ENCODE data around the gene RAB11B.
A peak's percentile ranks its signal among the peaks of the same experiment; 100 is the strongest.
"Not testable (repeated sequence)": the region's sequence is repeated elsewhere in the genome, so short reads cannot be mapped to it uniquely, and the experiment has no call there.

The RAB11B gene

DNA sequence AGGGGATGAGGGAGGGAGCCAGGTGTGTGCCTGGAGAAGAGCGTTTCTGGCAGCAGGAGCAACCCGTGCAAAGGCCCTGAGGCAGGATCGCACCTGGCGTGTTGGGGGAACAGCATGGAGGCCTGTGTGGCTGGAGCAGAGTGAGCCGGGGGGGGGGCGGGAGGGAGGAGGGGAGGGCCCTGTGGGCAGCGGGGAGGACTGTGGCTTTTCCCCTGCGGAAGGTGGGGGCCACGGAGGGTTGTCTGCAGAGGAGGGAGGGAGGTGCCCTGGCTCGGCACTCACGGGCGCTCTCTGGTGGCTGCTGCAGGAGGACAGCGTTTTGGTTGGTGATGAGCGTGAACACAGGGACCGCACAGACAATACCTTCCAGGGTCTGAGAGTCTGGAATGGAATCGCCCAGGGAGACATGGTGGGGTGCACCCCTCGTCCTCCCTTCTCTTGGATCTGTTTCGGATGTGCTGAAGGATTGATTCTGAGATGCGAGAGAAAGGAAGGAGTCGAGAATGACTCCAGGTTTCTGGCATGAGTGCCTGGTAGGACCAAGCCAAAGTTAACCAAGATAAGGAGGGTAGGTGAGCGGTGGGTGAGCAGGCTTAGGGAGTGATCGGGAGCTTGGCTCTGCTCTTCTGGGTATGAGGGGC lies 6.5 kb downstream of the RAB11B start:
- no peak for DNase-seq

DNA sequence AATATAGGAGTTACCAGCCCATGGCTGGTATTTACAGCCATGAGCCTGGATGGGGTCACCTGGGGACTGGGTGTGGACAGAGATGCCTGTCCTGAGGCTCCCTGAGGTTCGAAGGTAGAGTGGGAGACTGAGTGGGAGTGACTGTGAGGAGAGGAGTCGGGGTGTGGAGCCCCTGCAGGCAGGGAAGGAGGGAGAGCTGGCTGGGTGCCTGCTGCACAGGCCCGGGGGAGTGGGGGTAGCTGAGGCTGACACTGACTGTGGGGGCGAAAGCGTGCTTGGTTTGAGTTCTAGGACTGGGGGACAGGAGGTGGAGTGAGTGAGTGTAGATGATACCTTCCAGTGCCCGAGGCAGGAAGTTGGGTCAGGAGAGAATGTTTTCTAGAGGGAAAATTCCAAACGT lies 7.1 kb downstream of the RAB11B start:
- no peak for DNase-seq

DNA sequence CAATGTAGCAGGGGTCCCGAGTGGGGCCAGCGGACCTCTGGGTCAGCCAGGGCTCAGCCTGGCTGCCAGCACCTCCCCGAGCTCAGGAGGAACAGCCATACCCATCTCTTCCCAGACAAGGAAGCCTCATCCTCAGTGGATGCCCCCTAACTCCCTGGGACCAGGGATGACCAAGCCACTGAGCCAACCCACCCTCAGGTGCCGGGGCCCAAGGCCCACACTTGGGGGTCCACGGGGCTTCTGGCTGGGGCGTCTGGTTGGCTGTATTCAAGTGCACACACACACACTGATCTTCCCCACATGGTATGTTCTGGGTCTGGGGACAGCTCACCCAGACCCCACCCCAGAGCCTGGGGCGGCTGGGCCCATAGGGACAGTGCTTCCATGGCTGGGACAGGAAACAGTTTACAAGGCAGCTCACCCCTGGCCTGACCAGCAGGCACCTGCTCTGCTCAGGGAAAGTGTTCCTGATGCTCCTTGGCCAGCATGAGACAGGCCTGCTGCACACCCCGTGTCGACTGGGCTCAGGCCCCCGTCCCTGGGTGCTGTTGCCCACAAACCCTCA lies 7.7 kb downstream of the RAB11B start:
- no peak for DNase-seq

DNA sequence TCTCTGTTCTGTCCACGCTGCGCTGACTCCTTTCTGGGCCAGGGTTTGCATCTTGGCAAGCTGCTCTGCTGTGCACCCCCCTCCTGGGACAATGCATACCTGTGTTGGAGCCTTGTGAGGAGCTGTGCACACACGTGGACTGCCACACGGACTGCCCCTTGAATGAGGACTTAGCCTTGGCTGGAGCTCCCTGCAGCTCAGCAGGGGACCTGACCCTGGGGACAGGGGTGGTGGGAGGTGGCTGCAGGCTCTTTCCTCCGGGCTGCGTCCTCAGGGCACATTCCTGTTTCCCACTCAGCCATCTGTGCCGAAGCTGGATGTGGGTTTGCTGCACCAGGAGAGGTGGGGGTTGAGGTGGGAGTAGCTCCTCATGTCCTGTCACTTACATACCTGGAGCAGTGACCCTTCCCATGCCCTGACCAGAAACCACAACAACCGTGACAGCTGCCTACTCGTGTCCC lies 8.2 kb downstream of the RAB11B start:
- DNase-seq: no peak

DNA sequence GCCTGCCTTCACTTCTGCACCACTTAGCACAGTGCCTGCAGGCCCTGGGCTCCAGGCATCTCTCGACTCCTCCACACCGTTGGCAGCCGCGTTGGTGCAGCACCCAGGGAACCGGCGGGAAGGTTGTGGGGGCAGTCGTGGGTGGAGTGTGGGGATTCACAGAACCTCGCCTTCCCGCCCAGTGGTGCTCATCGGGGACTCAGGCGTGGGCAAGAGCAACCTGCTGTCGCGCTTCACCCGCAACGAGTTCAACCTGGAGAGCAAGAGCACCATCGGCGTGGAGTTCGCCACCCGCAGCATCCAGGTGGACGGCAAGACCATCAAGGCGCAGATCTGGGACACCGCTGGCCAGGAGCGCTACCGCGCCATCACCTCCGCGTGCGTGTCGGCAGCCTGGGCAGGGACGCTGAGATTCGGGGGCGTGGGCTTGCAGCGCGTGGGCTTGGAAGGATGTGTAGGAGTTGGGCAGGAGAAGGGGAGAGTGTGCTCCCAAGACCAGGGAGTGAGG lies 9.6 kb downstream of the RAB11B start:
- DNase-seq: no peak

DNA sequence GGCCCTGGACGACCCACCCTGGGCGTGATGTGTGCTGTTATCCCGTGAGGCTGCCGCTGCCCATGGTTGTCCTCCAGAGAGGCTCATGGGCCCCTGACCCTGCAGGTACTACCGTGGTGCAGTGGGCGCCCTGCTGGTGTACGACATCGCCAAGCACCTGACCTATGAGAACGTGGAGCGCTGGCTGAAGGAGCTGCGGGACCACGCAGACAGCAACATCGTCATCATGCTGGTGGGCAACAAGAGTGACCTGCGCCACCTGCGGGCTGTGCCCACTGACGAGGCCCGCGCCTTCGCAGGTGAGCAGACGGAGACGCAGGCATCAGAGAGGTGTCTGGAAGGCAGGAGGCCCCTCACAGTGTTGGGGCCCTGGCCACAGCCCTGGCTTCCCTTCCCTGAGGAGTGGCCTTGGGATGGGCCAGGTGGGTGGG lies 11.8 kb downstream of the RAB11B start:
- DNase-seq: no peak

DNA sequence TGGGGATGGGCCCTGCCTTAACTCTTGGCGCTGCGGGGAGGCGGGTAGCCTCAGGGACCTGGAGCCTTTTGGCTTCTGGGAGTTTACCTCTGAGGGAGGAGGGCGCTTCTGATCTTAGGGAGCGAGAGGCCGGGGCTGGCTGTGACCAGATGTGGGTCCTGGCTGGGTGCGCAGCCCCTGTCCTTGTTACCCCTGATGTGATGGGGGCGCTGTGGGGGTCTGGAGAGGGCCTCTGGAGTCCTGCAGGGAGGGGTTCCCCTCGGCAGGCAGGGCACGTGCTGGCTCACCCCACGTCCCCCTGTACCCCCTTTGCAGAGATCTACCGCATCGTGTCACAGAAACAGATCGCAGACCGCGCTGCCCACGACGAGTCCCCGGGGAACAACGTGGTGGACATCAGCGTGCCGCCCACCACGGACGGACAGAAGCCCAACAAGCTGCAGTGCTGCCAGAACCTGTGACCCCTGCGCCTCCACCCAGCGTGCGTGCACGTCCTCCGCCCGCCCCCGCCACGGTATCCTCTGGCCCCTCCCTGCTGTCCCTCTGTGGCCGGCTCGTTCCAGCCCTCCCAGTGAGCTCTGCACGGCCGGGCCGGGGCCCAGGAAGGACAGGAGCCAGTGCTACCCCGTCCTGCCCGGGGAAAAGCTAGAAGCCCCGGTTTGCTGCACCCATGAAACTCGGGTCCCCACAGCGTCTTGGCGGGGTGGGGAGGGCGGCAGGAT lies 13.1 kb downstream of the RAB11B start:
- DNase-seq: no peak

DNA sequence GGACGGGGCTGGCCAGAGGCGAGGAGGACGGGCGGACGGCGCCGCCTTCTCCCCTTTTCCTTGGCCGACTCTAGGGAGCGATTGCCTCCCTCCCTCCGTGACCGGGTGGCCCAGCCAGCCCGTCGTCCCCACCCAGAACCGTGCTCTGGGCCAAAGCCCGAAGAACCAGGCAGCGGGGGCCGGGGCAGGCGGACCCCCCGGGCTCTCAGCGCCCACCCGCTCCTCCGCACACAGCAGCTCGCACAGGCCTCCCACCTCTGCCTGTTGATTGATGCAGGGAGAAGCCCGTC lies 13.6 kb downstream of the RAB11B start:
- DNase-seq: no peak

DNA sequence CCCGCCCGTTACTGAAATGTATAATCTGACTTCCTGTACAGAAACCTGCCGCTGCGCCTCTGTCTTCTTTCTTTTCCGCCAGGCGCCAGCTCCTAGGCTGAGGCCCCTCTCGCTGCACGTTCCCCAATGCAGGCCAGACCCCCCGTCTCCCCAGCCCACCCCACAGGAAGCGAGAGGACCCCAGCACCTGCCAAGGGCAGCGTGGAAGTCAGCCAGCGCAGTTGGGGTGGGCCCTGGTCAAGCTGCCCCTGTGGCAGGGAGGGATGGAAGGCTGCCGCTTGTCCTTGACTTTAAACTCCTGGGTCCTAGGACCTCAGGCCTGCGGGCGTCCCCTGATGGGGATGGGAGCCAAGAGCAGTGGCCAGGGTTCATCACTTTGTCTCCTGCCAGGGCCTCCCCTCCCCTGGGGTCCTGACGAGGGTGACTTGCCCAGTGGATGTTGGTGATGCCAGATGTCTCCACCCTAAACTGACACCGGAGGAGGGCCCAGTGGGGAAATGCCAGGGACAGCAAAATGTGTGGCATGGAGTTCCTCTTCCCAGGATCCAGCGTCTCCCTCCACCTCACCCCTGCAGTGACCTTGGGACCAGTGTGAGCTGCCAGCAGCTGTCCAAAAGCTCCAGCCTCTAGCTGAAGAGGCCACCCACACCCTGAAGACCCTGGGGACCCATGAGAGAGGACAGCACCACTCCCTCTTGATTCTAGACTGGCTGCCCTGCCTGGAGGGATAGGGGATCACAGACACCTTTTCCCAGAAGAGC lies 14.4 kb downstream of the RAB11B start:
- no peak for DNase-seq

DNA sequence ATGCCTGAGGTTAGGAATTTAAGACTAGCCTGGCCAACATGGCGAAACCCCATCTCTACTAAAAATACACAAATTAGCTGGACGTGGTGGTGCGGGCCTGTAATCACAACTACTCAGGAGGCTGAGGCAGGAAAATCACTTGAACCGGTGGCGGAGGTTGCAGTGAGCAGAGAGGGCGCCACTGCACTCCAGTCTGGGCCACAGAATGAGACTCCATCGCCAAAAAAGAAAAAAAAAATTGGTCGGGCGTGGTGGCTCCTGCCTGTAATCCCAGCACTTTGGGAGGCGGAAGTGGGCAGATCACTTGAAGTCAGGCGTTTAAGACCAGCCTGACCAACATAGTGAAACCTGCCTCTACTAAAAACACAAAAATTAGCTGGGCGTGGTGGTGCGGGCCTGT lies 20.6 kb downstream of the RAB11B start:
- not testable (repeated sequence) for DNase-seq

DNA sequence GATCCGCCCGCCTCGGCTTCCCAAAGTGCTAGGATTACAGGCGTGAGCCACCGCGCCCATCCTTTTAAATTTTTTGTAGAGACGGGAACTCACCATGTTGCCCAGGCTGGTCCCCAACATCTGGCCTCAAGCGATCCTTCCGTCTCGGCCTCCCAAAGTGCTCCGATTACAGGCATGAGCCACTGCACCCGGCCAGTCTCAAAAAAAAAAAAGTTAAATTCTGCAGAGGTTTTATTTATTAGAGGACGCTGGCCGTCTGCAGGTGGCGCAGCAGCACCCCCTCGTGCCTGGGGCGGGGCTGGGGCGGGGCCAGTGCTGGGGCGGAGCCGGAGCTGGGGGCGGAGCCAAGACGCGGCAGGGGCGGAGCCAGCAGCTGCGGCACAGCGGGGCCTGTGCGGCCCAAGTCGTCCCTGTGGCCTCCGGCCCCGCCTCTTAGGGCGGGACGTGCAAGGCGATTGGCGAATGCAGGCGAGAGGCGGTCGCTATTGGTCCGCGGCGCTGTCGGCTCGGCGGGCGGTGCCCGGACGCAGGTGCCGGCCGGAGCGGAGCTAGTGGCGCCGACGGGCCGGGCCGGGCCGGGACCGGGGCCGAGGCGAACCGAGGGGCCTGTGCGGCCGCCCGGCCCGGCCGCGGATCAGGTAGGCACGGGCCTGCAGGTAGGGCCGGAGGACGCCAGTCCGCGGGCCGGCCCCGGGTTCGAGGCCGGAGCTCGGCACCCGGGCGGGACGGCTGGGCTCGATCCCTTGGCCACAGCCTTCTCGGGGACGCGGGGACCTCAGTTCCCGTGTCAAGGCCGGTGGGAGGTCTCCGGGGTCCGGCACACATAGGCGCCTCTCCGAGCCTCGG lies 22.8 kb downstream of the RAB11B start, which contains the start of gene MARCHF2:
TSS of gene MARCHF2 (plus strand) at position 523 of the 846 bp plus-strand sequence. CDS start 8,536 bp downstream, outside the sequence.
- DNase-seq: peak; percentile 55

DNA sequence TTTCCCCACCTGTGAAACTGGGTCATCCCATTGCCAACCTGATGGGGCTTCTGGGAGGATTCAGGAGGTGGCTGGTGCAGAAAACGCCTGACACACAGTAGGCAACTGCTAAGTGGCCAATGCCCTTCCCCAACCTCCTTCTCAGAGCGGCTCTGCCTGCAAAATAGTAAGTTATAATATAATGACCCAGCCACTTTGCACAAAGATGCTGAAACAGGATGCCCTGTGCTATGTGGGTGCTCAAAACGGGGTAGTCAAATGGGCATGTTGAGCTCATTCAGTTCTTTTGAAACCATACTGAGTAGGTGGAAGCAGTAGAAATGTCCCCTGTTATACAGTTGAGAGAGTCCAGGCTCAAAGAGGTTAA lies 23.5 kb downstream of the RAB11B start:
- DNase-seq: no peak

DNA sequence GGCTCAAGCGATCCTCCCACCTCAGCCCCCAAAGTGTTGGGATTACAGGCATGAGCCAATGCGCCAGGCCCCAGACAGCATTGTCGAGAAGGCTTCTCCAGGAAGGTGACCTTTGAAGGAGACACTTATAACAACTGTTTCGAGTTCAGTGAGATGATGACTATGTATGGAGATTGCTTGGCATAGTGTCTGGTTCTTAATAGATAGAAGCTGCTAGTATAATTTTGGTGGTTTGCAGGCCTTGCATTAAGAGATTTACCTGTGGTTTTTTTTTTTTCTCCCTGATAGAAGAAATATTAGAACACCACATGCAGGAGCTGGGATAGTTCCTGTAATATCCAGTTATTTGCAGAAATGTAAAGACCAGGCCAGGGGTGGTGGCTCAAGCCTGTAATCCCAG lies 26.6 kb downstream of the RAB11B start:
- no peak for DNase-seq

DNA sequence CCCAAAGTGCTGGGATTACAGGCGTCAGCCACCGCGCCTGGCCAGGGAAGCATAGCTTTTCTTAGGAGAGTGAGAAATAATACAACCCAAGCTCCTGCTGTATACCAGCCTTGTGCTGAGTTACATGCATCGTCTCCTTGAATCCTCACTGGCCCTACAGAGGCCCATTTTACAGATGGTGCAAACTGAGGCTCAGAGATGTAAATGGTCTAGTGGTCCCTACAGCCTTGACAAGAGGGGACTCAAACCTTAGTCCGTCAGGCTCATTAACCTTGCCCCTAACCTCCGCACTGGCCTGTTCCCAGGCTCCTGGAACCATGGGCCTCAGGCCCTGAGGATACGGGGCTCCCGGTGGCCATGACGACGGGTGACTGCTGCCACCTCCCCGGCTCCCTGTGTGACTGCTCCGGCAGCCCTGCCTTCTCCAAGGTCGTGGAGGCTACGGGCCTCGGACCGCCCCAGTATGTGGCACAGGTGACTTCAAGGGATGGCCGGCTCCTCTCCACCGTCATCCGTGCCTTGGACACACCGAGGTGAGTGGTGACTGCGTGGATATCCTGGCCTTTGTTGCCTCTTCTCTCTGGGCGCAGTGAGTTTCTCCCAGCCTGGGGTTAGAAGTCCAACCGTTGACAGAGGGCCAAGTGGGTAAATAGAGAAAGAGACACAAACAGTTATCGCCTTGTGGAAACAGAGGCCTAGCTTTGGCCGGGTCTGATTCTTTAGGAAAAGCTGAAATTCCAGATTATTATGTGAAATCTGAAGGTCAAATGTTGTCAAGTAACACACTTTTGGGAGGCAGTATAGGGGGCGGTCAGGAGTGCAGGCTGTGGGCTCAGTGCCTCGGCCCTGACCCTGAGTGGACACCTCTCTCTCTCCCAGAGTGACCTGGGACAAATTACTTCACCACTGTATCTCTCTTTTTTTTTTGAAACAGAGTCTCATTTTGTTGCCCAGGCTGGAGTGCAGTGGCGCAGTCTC lies 31.6 kb downstream of the RAB11B start:
- no peak for DNase-seq

DNA sequence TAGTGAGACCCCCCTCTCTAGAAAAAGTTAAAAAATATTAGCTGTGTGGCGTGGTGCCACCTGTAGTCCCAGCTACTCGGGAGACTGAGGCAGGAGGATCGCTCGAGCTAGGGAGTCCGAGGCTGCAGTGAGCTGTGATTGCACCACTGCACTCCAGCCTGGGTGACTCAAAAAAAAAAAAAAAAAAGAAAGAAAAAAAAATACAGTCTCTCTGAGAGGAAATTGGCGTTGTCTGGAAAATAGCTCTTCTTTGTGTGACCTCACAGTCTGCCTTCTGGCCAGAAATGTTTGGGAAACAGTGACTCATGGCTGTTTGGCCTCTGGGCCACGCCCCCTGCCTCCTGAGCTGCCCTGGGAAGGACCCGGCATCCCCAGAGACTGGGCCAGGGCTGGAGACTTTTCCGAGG lies 33.7 kb downstream of the RAB11B start:
- no peak for DNase-seq

DNA sequence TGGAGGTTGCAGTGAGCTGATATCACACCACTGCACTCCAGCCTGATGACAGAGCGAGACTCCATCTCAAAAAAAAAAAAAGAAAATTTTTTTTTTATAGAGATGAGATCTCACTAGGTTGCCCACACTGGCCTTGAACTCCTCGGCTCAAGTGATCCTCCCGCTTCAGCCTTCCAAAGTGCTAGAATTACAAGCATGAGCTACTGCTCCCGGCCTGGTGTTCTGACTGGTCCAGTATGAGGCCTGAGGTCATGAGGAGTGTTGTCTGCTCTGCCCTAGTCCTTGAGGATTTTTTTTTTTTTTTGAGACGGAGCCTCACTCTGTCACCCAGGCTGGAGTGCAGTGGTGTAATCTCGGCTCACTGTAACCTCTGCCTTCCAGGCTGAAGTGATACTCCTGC lies 35.2 kb downstream of the RAB11B start:
- DNase-seq: not testable (repeated sequence)

DNA sequence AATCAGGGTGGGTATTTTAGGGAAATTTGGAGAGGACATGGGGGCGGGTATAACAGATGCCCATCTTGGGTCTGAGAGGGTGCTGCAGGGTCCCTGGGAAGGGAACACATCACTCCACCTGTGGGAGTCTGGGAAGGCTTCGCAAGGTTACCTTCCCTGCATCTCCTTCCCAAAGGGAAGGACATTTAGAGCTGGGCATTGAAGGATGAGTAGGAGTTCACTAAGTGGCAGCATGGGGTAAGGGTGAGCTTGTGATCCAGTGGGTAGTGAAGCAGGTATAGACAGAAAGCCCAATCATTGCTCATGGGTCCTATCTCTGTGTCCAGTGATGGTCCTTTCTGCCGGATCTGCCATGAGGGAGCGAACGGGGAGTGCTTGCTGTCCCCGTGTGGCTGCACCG lies 36.1 kb downstream of the RAB11B start:
- no peak for DNase-seq

DNA sequence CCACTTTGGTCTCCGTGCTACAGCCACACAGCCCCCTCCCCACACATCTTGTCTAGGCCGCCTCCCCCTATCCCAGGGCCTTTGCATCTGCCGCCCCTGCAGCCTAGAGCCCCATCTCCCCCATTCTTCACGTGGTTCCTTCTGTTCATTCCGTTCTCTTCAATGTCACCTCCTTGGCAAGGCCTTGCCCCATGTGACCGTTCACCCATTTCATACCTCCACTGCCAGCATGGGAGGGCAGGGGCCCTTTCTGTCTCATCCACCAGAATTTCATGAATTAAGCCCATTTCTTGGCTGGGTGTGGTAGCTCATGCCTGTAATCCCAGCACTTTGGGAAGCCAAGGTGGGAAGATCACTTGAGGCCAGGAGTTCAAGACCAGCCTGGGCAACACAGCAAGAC lies 38.9 kb downstream of the RAB11B start:
- DNase-seq: no peak

DNA sequence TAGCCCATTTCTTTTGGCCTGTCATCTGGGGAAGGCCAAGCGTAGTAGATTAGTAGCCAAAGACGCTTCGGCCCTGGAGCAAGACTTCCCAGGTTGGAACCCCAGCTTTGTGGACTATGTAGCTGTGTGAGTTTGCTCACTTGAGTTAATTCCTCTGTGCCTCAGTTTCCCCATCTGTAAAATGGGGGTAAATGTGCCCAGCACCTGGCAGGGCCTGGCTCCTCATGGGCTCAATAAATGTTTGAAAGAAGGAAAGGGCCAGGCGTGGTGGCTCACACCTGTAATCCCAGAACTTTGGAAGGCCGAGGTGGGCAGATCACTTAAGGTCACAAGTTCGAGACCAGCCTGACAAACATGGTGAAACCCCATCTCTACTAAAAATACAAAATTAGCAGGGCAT lies 39.7 kb downstream of the RAB11B start:
- DNase-seq: no peak

DNA sequence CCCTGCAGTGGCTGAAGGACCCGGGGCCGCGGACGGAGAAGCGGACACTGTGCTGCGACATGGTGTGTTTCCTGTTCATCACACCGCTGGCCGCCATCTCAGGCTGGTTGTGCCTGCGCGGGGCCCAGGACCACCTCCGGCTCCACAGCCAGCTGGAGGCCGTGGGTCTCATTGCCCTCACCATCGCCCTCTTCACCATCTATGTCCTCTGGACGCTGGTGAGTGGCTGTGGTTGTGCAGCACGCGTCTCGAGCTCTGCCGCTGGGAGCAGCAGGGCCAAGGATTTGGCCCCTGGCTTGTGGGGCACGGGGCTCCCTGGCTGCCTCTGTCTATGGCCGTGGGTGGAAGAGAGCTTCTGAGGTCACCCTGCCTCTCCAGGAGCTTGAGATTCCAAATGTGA lies 40.5 kb downstream of the RAB11B start:
- DNase-seq: no peak

DNA sequence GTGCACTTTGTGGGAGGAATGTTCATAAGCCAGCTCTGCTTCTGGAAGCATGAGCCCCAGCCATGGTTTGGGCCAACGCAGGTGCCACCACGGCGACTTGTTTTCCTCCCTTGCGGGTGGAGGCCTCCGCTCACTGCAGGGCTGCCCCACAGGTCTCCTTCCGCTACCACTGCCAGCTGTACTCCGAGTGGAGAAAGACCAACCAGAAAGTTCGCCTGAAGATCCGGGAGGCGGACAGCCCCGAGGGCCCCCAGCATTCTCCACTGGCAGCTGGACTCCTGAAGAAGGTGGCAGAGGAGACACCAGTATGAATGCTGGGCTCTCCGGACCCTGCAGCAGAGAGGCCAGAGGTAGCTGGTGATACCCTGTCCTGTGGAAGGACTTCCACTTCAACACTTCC lies 48.1 kb downstream of the RAB11B start:
- no peak for DNase-seq
